CD4-positive, alpha-beta T cell treated with Interleukin-6 at 100 ng/mL for 8 hours (primary cell): ENCODE data around the gene MEIS1.

Source experiments
- DNase-seq: peaks from one replicate; pipeline ENCODE4 v3.0.0-alpha.2; 2020; ENCODE audit warnings: mixed read lengths, low spot score

MEIS1 gene

DNA sequence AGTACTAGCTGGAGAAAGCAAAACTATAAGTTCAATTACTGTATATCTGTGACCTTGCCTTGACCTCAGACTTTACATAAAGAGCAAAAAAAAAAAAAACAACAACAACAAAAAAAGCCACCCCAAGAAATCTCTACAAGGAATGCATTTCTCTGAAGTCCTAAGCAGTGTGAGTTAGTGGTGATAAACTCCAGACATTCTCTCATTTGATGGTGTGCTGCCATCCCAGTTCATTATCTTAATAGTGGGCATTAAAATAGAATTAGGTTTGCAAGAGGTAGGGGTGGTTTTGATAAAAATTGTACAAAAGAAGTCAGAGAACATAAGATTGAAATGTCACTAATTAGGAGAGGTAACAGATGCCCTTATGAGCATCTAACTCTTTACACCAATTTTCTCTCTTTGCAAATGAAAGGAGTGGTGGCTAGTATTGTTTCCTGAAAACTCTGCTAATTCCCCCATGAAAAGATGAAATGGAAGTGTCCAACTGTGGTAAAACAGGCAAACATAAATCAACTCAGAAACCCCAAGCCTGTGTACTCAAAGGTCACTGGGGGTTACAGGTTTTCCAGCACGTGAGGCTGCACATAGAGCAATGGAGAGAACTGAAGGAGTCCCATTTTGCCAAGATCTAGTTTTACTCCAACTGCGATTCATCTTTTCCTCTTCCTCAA lies 131.9 kb downstream of the MEIS1 start:
- DNase-seq = no peak

DNA sequence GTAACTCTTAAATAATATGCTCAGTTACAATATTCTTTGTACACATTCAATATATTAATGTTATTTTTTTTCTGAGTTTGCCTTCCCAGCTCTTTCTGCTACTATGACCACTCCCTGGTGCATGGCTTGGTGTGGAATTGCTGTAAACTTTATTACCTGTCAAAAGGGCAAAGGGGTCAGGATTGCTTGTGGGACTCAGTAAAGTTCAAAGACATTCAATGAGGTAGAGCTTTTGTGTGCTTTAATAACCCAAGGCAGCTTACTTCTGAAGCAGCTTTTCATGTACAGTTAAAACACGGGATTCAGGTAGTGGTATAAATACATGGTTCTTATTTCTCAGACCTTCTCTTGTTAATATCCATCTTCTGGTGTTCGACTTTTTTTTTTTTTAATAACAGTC lies 132.8 kb downstream of the MEIS1 start:
- no peak for DNase-seq

DNA sequence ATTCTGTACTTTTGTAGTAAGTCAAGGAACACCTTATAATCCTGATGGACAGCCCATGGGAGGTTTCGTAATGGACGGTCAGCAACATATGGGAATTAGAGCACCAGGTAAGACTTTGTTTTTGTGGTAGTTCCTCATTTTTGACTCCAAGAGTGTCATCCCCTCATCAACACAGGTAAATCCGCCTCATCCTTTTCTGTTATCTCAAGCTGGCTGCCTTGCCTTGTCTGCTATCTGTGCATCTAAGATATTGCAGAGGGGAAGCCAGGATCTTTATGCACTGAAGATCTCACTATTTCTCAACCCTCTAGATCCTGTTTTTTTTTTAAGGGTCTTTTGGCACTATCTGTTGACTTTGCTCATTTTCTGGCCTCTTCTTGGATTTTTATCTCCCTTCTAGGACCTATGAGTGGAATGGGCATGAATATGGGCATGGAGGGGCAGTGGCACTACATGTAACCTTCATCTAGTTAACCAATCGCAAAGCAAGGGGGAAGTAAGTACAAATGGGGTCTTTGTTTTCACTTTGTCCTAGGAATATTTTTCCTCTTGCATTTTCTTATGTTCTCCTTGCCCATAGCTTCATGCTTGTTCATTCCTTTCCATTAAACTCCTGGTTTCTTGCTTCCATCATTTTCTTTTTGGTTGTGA lies 133.8 kb downstream of the MEIS1 start:
- no peak for DNase-seq

DNA sequence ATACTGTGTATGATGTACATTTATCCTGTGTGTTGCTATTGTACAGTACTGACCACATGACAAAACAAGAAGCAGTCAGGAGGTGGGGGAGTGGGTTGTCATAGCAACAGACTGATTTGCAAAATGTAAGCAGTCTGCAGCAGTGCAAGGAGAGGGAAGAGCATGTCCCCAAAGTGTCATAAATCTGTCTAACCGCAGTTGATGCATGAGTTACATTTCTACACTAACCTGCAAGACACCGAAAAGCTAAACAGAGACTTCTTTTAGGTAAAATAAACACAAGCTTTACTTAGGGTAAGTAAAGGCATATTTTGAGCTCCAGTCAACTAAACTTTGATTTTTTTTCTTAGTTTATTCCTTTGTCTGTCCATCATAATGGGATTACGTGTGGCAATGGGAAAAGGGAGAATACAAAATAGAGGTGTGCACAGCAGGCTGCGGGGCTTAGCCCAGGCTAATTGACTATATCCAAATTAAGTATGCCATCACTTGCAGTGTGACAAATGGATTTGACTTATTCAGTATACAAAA lies 134.5 kb downstream of the MEIS1 start:
- no peak for DNase-seq

DNA sequence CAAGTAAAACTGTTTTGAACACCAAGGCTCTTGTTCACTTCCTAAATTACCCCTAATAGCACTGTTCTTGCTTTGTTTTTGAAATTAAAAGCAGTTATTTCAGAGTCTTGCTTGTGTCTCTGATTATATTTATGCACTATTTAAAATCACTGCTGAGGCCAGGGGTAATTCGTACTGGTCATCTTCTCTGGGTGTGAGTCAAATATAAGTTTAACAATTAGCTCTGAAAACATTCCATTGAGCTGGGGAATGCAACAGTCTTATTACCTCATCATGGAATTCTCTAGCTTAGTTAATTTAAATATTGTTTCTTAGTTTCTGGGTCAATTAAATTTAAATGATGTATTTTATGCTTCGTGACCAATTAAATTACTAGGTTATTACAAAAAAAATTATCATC lies 135.0 kb downstream of the MEIS1 start:
- DNase-seq = no peak

DNA sequence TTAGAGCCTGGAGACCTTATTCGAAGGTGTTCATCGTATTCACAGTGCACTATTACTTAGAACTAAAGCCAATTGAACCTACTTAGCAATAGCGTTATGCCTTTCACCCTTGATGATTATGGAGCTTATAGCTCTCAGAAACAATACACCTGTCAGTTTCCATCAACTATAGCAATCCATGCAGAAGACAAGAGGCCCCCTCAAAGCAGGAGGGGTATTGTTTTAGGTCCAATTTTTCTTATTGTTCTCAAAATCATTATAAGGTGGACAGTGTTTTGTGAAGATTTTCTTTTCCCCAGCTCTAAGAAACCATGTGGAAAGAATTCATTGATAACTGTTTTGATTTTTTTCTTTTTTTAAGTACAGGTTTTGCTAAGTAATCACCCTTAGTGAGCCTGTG lies 135.5 kb downstream of the MEIS1 start:
- no peak for DNase-seq

DNA sequence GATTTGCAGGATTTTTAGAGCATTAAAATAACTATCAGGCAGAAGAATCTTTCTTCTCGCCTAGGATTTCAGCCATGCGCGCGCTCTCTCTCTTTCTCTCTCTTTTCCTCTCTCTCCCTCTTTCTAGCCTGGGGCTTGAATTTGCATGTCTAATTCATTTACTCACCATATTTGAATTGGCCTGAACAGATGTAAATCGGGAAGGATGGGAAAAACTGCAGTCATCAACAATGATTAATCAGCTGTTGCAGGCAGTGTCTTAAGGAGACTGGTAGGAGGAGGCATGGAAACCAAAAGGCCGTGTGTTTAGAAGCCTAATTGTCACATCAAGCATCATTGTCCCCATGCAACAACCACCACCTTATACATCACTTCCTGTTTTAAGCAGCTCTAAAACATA lies 137.0 kb downstream of the MEIS1 start:
- DNase-seq = no peak

DNA sequence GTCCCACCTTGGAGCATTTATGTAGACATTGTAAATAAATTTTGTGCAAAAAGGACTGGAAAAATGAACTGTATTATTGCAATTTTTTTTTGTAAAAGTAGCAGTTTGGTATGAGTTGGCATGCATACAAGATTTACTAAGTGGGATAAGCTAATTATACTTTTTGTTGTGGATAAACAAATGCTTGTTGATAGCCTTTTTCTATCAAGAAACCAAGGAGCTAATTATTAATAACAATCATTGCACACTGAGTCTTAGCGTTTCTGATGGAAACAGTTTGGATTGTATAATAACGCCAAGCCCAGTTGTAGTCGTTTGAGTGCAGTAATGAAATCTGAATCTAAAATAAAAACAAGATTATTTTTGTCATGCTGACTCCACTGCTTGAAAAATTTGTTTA lies 137.5 kb downstream of the MEIS1 start:
- DNase-seq = no peak

DNA sequence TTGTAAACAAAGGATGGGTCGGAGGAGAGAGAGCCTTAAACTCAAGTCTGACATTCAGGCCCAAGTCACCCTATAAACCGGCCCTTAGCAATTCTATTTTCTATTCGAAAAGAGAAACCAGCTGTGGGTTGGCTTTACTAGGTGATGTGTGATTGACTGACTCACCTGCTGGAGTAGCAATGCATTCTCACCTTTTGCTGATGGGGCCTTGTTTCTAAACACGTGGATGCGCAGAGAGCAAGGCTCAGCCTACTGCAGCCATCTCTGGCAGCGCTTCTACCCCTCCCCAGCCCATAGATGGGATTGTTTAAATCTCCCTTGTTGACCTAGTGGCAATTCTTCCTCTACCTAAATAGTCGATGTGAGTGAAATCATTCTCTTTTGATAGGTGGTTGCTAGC lies 138.5 kb downstream of the MEIS1 start:
- DNase-seq = no peak

DNA sequence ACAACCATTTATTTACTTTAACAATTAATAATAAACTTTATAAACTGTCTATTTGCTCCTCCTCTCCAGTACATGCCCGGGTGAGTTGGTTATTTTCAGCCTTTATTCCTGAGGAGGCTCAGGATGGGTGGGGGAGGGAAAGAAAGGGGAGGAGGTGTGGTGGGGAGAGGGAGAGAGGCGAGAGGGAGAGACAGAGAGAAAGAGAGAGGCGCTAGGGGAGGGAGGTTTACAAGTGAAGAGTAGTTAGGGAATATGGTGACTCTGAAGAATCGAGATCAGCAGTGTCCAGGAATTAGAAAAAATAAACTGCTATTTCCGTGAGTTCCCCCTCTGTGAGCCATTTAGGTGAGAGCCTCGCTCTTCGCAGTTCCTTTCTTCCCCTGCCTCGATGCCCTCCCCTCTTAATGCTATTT lies 138.9 kb downstream of the MEIS1 start:
- no peak for DNase-seq

DNA sequence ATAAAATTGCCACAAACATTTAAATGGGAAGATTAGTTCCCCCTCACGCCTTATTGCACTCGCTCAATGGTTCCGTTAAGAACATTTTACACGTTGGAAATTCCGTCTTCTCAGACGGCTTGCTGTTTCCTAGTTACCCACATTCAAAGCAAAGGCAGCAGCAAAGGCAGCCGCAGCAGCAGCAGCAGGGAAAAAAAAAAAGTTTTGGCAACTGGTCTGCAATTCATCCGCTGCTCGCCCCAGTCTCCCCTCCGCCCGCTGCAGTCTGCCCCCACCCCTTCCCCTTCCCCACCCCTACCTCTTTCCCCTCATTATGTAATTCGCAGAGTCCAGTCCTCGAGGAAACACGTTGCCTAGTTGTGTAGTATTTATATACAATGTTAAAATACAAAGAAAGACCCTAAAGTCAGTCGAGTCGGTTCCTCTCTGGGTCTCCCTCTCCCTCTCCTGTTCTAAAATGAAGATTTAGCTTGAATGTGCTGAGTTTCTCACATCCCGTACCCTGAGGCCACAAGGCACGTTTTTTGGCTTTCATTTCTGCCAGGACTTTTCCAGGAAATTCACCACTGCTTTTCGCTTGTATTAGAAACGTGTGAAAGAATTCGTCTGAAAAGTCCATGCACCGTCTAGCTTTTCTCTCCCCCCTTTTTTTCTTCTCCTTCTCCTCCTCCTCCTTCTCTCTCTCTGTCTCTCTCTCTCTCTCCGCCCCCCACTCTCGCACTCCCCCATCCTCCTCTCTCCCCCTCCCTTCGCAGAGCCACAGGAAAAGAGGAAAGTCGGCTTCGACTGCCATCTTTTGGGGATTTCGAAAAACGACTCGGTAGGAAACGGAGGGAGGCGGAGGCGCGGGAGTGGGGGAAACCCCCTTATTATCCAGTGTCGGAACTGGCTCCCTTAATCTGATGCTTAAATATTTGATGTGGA lies 140.0 kb downstream of the MEIS1 start:
- no peak for DNase-seq

DNA sequence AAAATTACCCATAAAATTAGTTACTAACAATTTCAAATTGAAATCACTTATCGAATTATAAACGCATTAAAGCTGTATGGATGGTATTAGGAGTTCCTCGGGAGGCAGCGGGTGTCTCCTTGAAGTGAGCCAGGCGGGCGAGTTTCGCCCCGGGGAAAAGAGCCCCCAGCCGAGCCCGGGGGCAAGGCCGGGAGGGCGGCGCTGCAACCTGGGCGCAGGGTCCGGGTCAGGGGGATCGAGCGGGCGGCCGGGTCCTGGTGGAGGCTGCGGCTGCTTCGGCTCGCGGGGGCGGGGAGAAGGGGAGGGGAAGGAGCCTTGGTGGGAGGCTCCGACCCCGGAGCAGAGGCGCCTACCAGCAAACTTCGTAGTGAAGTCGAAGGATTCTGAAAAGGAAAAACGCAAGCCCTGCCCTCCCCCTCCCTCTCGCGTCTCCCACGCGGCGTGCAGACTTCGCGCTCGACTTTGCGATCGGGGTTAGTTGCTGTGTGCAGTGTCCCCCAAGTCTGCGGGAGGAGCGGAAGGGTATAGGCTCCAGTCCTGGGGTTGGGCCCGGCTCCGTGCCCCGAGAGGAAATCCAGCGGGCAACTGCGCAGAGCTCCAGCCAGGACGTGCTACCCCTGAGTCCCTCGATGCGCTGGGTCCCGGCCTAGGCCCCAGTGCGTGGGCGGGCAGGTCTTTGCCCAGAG lies 140.8 kb downstream of the MEIS1 start:
- DNase-seq = no peak

DNA sequence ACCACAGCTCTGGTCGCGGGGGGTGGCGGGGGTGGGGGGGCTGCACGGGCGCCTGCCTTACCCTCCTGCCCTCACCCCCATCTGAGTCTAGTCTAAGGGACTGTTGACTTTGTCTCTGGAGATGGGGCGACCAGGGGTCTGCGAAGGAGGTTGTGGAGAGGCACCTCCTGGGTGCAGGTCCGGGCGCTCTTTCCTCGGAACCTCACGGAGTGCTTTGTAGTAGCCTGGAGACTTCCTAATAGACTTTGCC lies 141.3 kb downstream of the MEIS1 start:
- DNase-seq = no peak

DNA sequence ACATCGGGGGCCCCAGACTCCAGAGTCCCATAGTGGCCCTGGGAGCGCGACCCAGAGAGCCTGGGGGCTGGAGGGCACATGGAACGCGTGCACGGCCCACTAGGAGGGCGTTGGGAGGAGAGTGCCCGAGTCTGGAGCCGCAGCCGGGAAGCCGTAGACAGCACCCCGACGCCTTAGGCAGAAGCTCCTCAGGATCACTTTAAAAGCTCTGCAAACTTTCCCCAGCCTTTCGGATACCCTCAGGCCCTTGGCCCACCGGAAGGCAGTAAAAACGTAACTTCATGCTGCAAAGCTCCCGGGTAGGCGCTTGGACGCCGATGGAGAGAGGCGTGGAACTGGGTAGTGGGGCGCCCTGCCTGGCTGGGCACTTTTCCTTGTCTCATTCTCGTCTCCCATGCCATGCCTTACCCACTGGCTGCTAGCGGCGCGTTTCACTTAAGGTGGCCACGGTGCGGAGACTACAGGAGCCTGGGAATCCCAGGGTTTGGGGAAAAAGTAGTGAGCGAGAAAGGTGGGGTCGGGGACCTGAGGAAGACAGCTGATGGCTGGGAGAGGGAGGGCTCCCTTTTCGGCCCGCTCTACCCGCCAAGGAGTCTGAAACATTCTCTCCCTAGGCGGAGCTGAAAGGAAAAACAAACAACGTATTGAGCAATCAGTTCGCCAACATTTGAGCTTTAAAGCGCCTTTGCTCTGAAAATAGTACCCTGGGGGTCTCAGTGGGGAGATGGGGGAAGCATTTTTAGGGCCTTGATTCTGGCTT lies 141.8 kb downstream of the MEIS1 start:
- no peak for DNase-seq

DNA sequence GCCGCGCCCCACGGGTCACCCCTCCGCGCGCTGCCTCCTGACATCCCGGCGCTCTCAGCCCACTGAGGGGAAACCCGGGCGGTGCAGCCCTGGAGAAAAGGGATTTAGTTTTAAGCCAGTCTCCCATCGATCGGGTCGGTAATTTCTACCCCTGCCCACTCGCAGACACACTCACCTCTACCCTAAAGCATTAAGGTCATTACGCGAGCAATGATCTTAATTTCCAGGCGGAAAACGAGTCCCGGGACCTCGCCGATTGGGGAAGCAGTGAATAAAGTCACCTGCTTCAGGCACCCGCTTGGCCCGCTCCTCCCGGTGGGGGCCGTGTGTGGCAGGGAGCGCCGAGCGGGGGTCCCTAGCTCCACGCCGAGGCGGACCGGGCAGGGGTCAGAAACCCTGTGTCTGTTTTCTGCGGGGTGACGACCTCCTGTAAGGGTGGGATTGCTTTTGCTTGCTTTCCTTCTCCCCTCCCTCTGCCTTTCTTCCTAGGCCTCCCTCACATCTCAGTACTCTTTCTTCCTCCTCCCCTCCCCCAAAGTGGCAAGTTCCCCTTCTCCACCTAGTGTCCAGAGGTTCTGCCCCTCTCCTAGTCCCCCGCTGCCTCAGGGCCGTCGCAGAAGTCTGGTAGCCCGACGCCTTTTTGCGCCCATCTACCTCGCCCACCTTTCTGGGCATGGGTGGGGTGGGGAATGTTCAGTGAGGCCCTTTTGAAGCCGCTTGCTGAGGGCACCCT lies 142.6 kb downstream of the MEIS1 start:
- no peak for DNase-seq

DNA sequence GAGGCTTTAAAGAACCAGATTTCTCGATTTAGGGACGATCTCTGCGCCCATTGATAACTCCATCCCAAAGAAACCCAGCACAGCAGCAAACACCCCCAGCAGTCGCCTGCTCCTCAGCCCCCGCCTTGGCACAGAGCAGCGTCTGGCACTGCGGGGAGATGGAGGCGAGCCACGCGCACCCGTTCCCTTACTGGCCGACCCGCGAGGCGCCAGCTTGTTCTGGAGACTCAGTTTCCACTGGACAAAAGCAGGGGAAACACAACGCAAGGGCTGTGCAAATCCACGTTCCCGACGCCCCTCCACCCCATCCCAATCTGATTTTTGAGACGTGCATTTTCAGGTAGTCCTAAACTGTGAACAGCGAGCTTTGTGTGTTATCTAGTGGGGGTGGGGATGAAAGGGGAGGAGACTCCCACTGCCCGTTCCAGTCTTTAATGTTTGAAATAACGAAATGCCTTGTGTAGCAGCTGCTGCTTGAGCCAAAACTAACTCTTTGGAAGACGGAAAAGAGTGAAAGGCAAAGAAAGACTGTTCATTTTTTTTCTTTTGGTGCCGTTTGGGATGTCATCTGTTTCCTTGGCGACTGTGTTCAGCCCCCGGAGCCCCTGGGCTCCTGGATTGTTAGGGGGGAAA lies 143.2 kb downstream of the MEIS1 start:
- DNase-seq = no peak

DNA sequence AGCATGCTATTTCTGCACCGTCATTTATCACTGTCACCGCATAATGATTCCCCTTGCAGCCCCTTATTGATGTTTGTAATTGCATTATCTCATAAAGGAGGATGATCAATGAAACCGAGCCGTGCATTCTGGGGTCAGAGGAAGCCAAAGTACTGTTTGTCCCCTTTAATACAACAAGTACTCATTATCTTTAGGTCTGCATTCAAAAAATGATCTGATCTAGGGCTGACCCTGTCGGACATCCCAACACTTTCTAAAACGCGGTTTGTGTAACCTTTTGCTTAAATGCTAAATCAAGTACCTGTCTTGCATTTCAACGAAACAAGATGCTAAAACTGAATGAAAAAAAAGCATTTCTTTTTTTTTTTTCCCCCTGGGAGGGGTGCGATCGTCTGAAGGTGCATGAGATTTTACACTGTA lies 143.8 kb downstream of the MEIS1 start:
- DNase-seq = no peak

DNA sequence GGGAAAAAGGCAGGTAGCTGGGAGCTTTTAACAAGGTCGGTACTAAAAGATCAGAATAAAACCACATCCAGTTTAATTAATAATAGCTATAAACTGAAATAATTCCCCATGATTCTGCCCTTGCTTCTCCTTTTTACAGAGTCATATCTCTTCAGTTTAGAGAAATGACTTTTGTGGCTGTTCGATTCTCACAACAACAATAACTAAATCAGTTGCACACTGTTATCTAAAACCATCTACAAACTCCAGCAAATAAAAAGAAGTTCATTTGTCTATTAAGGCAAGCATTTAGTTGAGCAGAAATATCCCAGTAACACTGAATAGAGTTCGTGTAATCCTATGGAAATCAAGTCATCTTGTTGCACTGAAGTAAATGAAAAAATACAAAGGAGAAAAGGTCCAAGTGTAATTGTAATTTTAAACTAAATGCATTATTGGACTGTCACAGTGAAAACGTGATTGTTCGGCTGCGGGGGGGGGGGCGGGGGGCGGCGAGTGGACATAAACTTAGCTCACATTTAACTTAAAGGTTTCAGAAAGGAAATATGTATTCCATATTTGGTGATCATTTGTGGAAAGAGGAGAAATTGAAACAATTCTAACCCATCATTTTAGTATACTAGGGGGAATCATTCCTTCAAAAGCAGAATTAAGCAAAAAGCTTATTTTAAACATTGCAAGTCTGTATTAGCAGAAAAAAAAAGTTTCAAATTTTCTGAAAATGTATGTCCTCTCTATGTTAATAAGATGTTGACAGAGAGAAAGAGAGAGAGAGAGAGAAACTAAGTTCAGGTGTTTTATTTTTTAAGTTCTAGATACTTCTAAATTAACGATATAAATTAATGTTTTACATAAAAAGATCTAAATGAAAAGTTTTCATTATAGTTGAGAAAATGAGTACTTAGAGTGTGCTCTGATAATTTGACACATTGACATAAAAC lies 144.5 kb downstream of the MEIS1 start:
- no peak for DNase-seq
